Cardiac septum (tissue), 1 donor: ENCODE data around the gene KLHL33. TPM values are rescaled to one million over a fixed set of nuclear protein-coding genes. Genes with fewer than 3 reads are reported as not detected.

Experiments
- DNase-seq: peaks from one replicate; pipeline ENCODE4 v3.0.0-alpha.2; 2020; ENCODE audit warnings: low spot score
- intact Hi-C: fragments of 100-400 bp; cut with DNase I; formaldehyde crosslinking; loops from one replicate; pipeline ENCODE4 v1.14.0; 2022
- long read RNA-seq: library from polyadenylated mRNA; unstranded; transcript quantifications from one replicate; pipeline ENCODE4 v2.0.0, GENCODE V29; 2021
- total RNA-seq: library from RNA; stranded (reverse); fragmentation: NEBNext Ultra II Directional; extraction: Animal tissue kit (Norgen Biotek cat#: 25700); gene quantifications from one replicate; pipeline ENCODE4 v1.2.1, GENCODE V29; 2021
- donor health status: DM: no; HTN: no; CAD: no.

The KLHL33 gene
- 0.35 TPM for total RNA-seq
- long read RNA-seq: 0 reads

DNA sequence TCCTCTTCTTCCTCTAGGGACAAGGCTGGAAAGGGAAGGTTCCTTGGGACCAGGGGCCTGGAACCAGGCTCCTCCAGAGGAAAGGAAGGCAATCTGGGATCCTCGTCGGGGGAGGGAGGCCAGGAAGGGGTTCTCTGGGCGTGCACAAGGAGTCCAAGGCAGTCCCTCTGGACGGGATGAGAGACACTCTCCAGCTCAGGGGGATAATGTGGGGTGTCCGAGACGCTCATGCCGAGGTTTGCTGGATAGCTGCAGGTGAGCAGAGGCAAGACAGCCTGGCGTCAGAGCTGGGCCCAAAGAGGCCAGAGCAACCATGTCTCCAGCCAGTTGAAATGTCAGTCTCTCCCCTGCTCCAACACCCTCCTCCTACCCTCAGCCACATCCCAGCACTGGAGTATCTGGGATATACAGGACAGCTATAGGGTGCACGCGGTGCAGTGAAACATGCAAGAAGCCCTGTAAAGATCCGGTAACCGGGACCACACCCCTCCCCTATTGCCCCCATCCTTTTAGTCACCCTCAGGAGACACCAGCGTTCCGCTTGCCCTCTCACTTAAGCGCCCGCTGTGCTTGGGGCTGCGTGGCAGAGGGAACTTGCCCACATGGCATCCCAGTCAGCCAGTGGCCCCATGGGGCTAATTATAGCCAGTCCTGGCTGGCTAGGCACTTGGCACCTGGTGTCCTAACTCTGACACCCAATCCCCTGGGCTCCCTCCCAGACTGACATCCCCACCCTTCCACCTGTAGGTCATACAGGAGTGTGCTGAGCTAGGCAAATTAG lies at the start of gene KLHL33:
Gene KLHL33 (minus strand): TSS at position 585 of the 781 bp plus-strand sequence. CDS start 355 bp downstream, at position 230.
- DNase-seq: no peak
- intact Hi-C loops: no loop called here

DNA sequence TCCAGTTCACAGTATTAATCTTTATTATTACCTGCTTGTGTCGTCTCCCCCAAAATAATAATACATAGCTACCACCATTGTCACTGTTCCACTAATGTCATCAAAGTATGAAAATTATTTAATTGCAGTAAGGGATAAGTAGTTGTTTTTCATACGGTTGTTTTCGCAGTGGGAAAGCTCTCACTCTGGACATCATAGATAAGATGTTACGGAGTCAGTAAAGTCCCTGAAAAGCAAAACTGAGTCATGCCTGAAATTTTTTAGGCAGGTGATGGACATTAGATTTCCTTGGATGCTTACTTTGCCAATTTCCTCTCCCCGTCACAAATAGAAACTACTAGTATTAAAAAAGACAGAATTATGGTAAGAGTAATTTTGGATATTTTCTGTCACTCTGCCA lies 46.4 kb upstream of the KLHL33 start:
- intact Hi-C loops: no loop called here
- no peak for DNase-seq

- no peak for DNase-seq
Measured at GRCh38 chr14:20478894-20479293, 42.9 kb upstream of the KLHL33 start.

DNA sequence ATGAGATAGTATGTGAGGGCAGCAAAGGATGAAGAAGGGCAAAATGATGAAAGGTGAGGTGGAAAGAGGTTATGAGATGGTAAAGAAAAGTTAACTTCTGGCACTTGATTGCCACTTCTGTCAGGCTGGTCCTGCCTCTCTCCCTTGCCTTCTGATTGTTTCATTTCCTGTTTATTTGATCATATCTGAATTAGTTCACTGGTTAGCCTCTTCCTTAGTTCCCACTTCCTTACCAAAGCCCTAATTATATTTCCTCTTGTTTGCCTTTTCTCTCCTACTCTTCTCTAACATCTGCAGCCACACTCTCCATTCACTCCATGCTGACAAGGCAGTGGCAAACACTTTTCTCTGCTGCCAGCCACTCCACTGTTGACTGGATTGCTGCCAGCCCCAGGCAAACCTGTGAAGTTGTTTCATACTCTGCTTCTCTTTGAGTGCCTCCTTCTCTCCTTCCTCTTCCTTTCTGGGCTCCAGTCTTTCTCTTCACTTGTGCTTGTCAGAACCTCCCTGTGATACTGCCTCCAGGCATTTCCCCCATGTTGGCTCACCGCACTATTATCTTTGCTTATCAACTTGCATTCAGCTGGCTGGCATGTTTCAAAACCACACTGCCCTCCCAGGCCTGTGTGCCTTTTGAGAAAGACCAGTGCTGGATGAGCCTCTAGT lies 41.4 kb upstream of the KLHL33 start:
- no peak for DNase-seq
- intact Hi-C loops: no loop called here

More at GRCh38 chr14:20478894-20479293, 42.9 kb upstream of the KLHL33 start:
- intact Hi-C loops: no loop called here

- DNase-seq: no peak
- intact Hi-C loops: no loop called here
Measured at GRCh38 chr14:20476776-20477175, 40.8 kb upstream of the KLHL33 start.

DNA sequence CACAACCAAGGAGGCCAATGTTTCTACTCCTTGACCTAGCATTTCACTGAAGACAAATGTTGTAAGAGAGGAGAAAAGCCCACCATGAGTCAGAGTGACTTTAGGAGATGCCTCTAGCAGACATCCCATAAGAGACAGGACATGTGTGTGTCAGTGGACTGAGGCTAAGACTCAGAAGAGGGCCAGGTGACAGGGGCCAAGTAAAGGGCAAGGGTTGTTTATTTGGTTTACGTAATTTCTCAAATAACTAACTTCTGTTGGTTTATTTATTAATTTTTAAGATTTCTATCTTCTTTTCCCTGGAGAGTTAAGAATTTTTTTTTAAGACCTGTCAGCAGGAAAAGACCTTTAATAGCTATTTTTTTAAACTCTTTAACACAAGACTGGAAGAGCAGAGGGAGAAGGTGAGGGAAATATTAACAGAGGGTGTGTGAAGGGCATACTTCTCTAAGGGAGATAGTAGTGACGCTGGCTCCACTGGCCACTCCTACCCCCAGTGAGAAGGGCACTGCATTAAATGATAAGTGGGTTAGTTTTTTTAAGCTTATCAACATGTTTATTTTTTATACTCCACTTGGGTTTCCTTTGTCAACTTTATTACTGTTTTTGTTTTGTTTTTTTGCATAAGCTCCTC lies 36.7 kb upstream of the KLHL33 start:
- intact Hi-C loops: no loop called here

DNA sequence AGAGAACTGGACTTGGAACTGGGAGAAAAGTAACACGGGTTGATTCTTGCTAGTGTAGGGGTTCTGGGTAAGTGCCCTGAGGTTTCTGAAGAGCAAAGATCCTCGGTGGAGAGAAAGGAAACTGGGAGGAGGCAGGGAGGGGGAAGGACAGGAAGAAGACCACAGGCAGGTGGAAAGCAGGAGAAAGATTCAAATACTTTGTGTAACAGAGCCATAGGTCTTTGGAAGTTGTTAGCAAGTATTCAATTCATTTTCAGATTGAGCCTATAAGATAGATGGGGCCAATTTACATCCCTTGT lies 34.6 kb upstream of the KLHL33 start:
- intact Hi-C loops: no loop called here
- no peak for DNase-seq

More for the DNA sequence above, 36.7 kb upstream of the KLHL33 start:
- DNase-seq: no peak

GRCh38 chr14:20469890-20470602 lies 34.1 kb upstream of the KLHL33 start:
- intact Hi-C loops: loop anchor here (10.0 kb wide), 1 partner anchor 215 kb away; the partner anchor contains the start of genes ANG and RNASE4

DNA sequence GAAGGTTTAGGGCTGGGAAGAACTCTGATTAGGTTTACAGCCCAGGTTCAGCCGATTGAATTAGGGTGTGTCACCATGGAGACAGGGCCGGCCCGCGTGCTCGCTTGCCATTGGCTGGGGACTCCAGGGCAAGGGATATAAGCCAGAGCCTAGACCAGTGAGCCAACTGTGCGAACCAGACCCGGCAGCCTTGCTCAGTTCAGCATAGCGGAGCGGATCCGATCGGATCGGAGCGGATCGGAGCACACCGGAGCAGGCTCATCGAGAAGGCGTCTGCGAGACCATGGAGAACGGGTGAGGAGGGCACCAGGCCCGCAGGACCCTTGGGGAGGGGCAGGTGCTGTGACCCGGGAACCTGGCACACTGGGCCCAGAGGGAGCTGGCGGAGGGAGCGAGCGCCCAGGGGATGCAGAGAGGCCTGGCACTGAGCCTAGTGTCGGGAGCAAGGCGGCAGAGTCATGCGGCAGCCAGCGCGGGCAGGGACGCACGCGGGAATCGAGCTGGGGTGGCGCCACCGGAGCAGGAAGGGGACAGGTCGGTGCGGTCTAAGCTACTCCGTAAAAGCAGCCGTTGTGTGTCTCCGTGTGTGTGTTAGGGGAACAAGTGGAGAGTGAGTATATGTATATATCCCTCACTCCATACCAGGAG lies 33.4 kb upstream of the KLHL33 start, which contains the start of gene PNP:
Gene PNP (plus strand): TSS at position 165 of the 648 bp plus-strand sequence. CDS start 119 bp downstream, at position 284.
- intact Hi-C loops: loop anchor here (10.0 kb wide), 1 partner anchor 215 kb away; the partner anchor contains the start of genes ANG and RNASE4
- peak; percentile 92 for DNase-seq

More at GRCh38 chr14:20469890-20470602, 34.1 kb upstream of the KLHL33 start:
- DNase-seq: peak; percentile 80

- intact Hi-C loops: loop anchor here (10.0 kb wide), 1 partner anchor 216 kb away; the partner anchor contains the start of genes ANG and RNASE4
- no peak for DNase-seq
Measured at GRCh38 chr14:20468764-20469241, 32.8 kb upstream of the KLHL33 start.

- DNase-seq: peak; percentile 100
- intact Hi-C loops: loop anchor here (5.0 to 10.0 kb wide), 3 partner anchors 119 to 223 kb away; partner anchors contain the start of genes ANG, PARP2 and RNASE4
Measured at GRCh38 chr14:20461225-20462141, 25.5 kb upstream of the KLHL33 start, which contains the start of gene PIP4P1. PIP4P1 (minus strand) TSS chr14:20461434; CDS start chr14:20461325, 109 bp downstream.

DNA sequence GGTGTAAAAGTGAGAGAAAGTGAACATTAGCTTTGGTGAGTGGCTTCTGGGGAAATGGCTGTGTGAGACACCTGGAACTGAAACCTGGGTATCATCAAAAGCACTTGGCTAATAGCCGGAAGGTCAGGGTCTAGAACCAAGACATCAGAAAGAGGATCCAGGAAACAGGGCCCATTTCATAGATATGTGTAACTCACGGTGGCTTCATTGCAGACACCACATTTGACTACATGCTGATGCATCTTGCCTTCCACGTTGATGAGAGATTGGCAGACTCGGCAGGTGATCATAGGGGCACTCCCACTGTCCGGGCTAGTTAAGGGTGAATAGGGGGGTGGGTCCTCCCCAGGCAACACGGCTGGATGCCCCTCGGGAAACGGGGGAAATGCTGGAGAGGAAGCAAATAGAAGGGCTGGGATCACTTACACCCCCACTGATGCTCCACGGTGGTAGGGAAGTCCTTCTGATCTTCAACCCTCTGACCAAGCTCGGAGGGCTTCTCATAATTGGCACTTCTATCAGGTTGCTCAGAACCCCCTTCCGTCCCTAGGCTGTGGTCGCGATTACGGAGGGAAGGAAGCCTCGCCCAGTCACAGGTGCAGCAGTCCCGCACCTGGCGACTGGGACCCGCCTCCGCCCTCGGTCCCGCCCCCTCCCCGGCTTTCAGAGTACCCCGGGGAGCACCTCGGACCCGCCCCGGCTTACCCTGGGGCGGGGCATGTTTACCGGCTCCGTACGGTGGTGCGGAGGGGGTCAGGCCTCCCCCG lies 24.7 kb upstream of the KLHL33 start:
- intact Hi-C loops: loop anchor here (5.0 to 10.0 kb wide), 3 partner anchors 118 to 224 kb away; partner anchors contain the start of genes ANG, PARP2 and RNASE4
- DNase-seq: no peak

DNA sequence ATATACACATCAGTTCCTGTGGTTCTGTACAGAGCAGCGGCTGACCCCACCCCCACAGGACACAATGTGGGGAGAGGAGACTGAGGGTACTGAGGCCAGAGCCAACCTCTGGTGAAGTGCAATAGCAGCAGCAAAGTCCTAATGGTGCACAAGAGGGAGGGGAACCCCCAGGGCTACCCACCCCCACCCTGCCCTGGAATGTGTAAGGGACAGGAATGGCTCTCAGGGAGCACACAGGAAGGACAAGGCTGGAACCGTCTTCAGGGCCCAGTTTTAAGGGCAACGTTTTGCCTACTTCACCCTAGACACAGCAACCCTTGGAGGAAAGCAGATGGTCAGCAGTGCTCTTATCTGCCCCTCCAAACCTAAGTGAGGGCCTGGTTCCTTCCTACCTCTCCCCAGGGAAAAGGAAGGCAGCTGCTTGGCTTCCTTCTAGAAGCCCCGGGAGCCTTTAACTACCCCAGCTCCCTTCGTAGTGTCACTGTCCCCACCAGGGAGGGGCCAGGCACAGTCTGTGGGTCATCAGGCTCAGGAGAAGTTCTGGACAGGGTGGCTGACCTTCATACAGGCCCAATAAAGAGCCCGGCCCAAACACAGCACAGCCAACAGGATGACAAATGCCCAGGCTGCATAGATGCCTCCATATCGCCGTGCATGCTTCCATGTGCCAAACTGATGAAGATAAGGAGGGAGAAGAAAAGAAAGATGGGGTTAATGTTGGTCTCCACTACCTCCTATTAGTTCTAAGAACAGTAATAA lies 22.2 kb upstream of the KLHL33 start:
- intact Hi-C loops: loop anchor here (5.0 kb wide), 1 partner anchor 131 kb away; no protein-coding TSS in a partner anchor
- no peak for DNase-seq

DNA sequence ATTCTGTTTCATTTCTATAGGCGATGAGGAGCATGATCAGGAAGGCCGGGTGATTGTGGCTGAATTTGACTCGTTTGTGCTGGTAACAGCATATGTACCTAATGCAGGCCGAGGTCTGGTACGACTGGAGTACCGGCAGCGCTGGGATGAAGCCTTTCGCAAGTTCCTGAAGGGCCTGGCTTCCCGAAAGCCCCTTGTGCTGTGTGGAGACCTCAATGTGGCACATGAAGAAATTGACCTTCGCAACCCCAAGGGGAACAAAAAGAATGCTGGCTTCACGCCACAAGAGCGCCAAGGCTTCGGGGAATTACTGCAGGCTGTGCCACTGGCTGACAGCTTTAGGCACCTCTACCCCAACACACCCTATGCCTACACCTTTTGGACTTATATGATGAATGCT lies 21.0 kb upstream of the KLHL33 start:
- intact Hi-C loops: loop anchor here (5.0 kb wide), 1 partner anchor 130 kb away; no protein-coding TSS in a partner anchor
- no peak for DNase-seq

GRCh38 chr14:20455355-20456300 lies 19.7 kb upstream of the KLHL33 start:
- intact Hi-C loops: loop anchor here (2.0 to 5.0 kb wide), 2 partner anchors 43 to 128 kb away; partner anchors contain the start of gene TEP1
- no peak for DNase-seq
